Endothelial cell of umbilical vein (primary cell): Measurements from ENCODE around the gene GRID1. TPM values are rescaled to one million over a fixed set of nuclear protein-coding genes. Genes with fewer than 3 reads are reported as not detected.

Experiments used
- BruUV-seq: library from RNA; stranded (reverse); fragments of 400-500 nt; replicated peaks from 2 replicates; lab custom pipeline; 2021; lab: Mats Ljungman, UMichigan
- CTCF ChIA-PET: fragments of 300-600, 350-600 bp; sonication (Branson Sonifier 250); formaldehyde crosslinking; loops from one replicate; lab custom pipeline; 2021; ENCODE audit warnings: antibody characterized with exemption, inconsistent platforms; lab: Charles Lee
- POLR2A ChIA-PET: fragments of 300-600, 350-600 bp; sonication (Branson Sonifier 250); formaldehyde crosslinking; loops from one replicate; lab custom pipeline; 2021; ENCODE audit warnings: antibody characterized with exemption, inconsistent platforms; lab: Charles Lee
- DNase-seq: peaks from one replicate; pipeline ENCODE4 v3.0.0-alpha.2; 2011; ENCODE audit warnings: low read depth, low spot score
- FAIRE-seq: peaks from 2 replicates; lab custom pipeline; 2011; peaks lifted over from hg19 to GRCh38; lab: Jason Lieb, UNC
- H2AFZ ChIP-seq: 2 replicates; pipeline ENCODE4 v1.6.0; 2012; ENCODE audit warnings: low read depth, low read length, control low read depth, inconsistent platforms
- H3K27ac ChIP-seq: 2 replicates; pipeline ENCODE4 v1.5.1; 2011; ENCODE audit warnings: low read depth, mild to moderate bottlenecking, control low read depth, low read length, moderate library complexity; ENCODE audit not compliant: insufficient read depth
- H3K27me3 ChIP-seq, 2 experiments: 2 replicates each; pipeline versions ENCODE4 v1.6.0 to v1.6.1; 2011; ENCODE audit warnings: low read length in 2 of 2, mixed read lengths in 1 of 2; ENCODE audit not compliant: control insufficient read depth in 2 of 2, insufficient read depth in 2 of 2
- H3K36me3 ChIP-seq, 2 experiments: 2 replicates in 1 of 2; 3 replicates in 1 of 2; pipeline ENCODE4 v1.5.1; 2011; ENCODE audit warnings: low read length in 2 of 2, mild to moderate bottlenecking in 1 of 2, moderate library complexity in 1 of 2; ENCODE audit not compliant: control insufficient read depth in 2 of 2, insufficient read depth in 2 of 2; ENCODE audit errors: extremely low read depth in 1 of 2
- H3K4me1 ChIP-seq: 3 replicates; pipeline ENCODE4 v1.5.1; 2011; ENCODE audit warnings: mild to moderate bottlenecking, low read length; ENCODE audit not compliant: control insufficient read depth, insufficient read depth; ENCODE audit errors: extremely low read depth
- H3K4me2 ChIP-seq: 2 replicates; pipeline ENCODE4 v1.6.1; 2011; ENCODE audit warnings: low read length, control low read depth, mixed read lengths; ENCODE audit not compliant: insufficient read depth
- H3K4me3 ChIP-seq, 3 experiments: fragments of 200-600 bp in 1 of 3; sonication (generic), shearing (Covaris generic) in 1 of 3; replicated peaks in 1 of 3; 2 replicates each; pipeline ENCODE4 v1.5.1; 2011 to 2016; ENCODE audit warnings: control low read depth in 3 of 3, low read length in 3 of 3, mild to moderate bottlenecking in 2 of 3, inconsistent platforms in 1 of 3, low read depth in 1 of 3, moderate library complexity in 1 of 3; ENCODE audit not compliant: insufficient read depth in 1 of 3
- H3K79me2 ChIP-seq: 2 replicates; pipeline ENCODE4 v1.6.0; 2012; ENCODE audit warnings: low read length, inconsistent platforms; ENCODE audit not compliant: control insufficient read depth, insufficient read depth
- H3K9ac ChIP-seq: replicated peaks from 2 replicates; pipeline ENCODE3; 2011; ENCODE audit warnings: low read length, control low read depth; ENCODE audit not compliant: insufficient read depth; ENCODE audit errors: extremely low read depth
- H3K9me1 ChIP-seq: replicated peaks from 3 replicates; pipeline ENCODE4 v1.6.0; 2011; ENCODE audit warnings: mild to moderate bottlenecking, low read length; ENCODE audit not compliant: control insufficient read depth, insufficient read depth; ENCODE audit errors: extremely low read depth
- H3K9me3 ChIP-seq: replicated peaks from 2 replicates; pipeline ENCODE4 v1.5.1; 2012; ENCODE audit warnings: low read length, inconsistent platforms; ENCODE audit not compliant: control insufficient read depth, insufficient read depth
- H4K20me1 ChIP-seq: replicated peaks from 2 replicates; pipeline ENCODE3; 2011; ENCODE audit warnings: mild to moderate bottlenecking, low read length; ENCODE audit not compliant: control insufficient read depth, insufficient read depth; ENCODE audit errors: extremely low read depth
- EZH2 ChIP-seq: IDR thresholded peaks from 2 replicates; pipeline ENCODE4 v1.6.1; 2012; ENCODE audit warnings: borderline replicate concordance, low read depth, mild to moderate bottlenecking, moderate library complexity, low read length, inconsistent platforms; ENCODE audit not compliant: severe bottlenecking
- FOS ChIP-seq: IDR thresholded peaks from 2 replicates; pipeline ENCODE4 v1.6.1; 2011; ENCODE audit warnings: mild to moderate bottlenecking, low read length, moderate library complexity, borderline replicate concordance; ENCODE audit not compliant: insufficient read depth
- GATA2 ChIP-seq: IDR thresholded peaks from 2 replicates; pipeline ENCODE4 v1.7.0; 2011; ENCODE audit warnings: low read depth, mild to moderate bottlenecking, moderate library complexity, mixed read lengths, low read length; ENCODE audit not compliant: insufficient read length, insufficient read depth
- JUN ChIP-seq: IDR thresholded peaks from 2 replicates; pipeline ENCODE4 v1.6.1; 2011; ENCODE audit warnings: borderline replicate concordance, low read depth; ENCODE audit not compliant: insufficient read length, insufficient read depth
- MYC ChIP-seq: IDR thresholded peaks from one replicate; pipeline ENCODE4 v1.6.1; 2011; ENCODE audit warnings: mild to moderate bottlenecking, low read depth, low read length
- POLR2A ChIP-seq: IDR thresholded peaks from 2 replicates; pipeline ENCODE4 v1.6.1; 2012; ENCODE audit warnings: low read depth, mild to moderate bottlenecking, control low read depth, low read length
- dilution Hi-C: fragments of 300-500 bp; cut with MboI; formaldehyde crosslinking; loops from one replicate; pipeline ENCODE4 v1.15.0; 2019; ENCODE audit warnings: low sequenced_read_pairs; ENCODE audit not compliant: extremely low pct_ligation_motif_present
- intact Hi-C: fragments of 100-400 bp; cut with micrococcal nuclease; formaldehyde crosslinking; loops from one replicate; pipeline ENCODE4 v1.10.0; 2022
- polyA plus RNA-seq, 4 experiments: library from polyadenylated mRNA; depleted of rRNA in 3 of 4; stranded (reverse) in 3 of 4; unstranded in 1 of 4; fragments of >200 nt; gene quantifications; 2 replicates each; pipeline versions ENCODE4 v1.2.1 to v1.2.3, GENCODE V29; 2011 to 2012; ENCODE audit warnings: missing spikeins in 1 of 4
- total RNA-seq: library from RNA; stranded (reverse); gene quantifications from 2 replicates; pipeline ENCODE4 v1.2.3, GENCODE V29; 2021
- TF ChIP-seq, protein P1 (sequence below): IDR thresholded peaks from 2 replicates; pipeline ENCODE4 v1.6.1; 2011; ENCODE audit not compliant: insufficient read depth, insufficient read length

Gene GRID1
- total and polyA plus RNA-seq, 2 donors (not counting 3 experiments of a cell fraction or from before 2014, with no cell fraction given) = not detected

- TF ChIP-seq POLR2A (no peak), EZH2 (no peak), MYC (no peak), FOS (no peak)
- TF ChIP-seq, protein P1, sequence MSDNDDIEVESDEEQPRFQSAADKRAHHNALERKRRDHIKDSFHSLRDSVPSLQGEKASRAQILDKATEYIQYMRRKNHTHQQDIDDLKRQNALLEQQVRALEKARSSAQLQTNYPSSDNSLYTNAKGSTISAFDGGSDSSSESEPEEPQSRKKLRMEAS = no peak
- no peaks in the 10 kb centered on the region for H3K9me3 ChIP-seq
- H3K4me3 ChIP-seq = no peak overlapping the region
- H3K27ac ChIP-seq = peak overlapping the region; percentile 98
- TSS peak; percentile 70 for BruUV-seq
- DNase-seq = no peak
- no peak for FAIRE-seq
- ChIA-PET CTCF (no interaction called here), POLR2A (no interaction called here)
- H3K4me1 ChIP-seq = peaks cover 44% of the 10 kb centered on the region
- dilution Hi-C loops (no loop called here), intact Hi-C loops (loop anchor here (5.0 to 10.0 kb wide), 2 partner anchors 96 to 881 kb away; partner anchors contain the start of gene WAPL)
- no peaks in the 10 kb centered on the region for H3K9me1 ChIP-seq
- H3K79me2 ChIP-seq = no peaks in the 10 kb centered on the region
- H3K4me2 ChIP-seq = peak overlapping the region; percentile 79
- H3K27me3 ChIP-seq = no peaks in the 10 kb centered on the region
- peak overlapping the region; percentile 31 for H2AFZ ChIP-seq
- no peaks in the 10 kb centered on the region for H4K20me1 ChIP-seq
- H3K36me3 ChIP-seq = no peaks in the 10 kb centered on the region
- H3K9ac ChIP-seq = peak overlapping the region; percentile 53
These were observed 723.3 kb downstream of the GRID1 start for GRCh38 chr10:85643171-85643844.

DNA sequence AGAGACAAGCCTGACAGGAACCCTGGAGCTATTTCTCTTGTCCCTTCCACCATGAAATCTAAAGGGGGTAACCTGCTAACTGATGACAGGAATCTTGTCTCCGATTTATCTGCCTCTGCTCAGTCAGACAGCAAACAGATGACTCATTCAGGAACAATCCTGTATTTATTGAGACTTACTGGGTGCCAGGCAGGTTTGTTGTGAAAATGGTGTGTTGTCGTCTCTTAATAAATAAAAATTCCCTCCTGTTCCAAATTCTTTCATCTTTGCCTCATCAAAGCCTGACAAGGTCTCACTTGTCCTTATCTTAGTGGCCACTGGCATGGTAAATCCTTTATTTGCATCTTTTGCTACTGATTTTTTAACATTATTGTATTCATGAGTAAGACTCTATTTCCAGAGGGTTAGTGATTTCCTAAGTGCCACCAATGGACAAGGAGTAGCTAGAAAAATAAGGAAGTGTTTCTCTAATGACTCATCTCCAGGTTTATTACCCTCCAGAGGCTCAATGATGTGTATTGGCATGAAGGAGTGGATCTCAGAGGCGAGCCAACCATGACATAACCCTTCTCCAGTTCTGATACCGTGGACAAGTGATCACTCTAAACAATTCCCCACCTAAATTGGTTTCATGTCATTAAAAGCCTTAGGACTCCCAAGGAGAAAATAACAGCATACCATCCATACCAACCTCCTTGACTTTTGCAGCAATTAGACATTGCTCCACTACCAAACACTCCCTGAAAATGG, 724.0 kb downstream of the GRID1 start:
- dilution Hi-C loops (no loop called here), intact Hi-C loops (loop anchor here (5.0 to 10.0 kb wide), 2 partner anchors 95 to 882 kb away; partner anchors contain the start of gene WAPL)
- Histone ChIP-seq H3K9ac (peak overlapping the region; percentile 82), H3K36me3 (no peaks in the 10 kb centered on the region), H3K4me2 (peak overlapping the region; percentile 79), H4K20me1 (no peaks in the 10 kb centered on the region), H3K4me1 (peaks cover 44% of the 10 kb centered on the region), H3K27ac (peak overlapping the region; percentile 98), H2AFZ (peak overlapping the region; percentile 62), H3K9me3 (no peaks in the 10 kb centered on the region), H3K4me3 (peak overlapping the region in 1 of 3 experiments; percentile 22), H3K79me2 (no peaks in the 10 kb centered on the region), H3K27me3 (no peaks in the 10 kb centered on the region), H3K9me1 (no peaks in the 10 kb centered on the region)
- ChIA-PET POLR2A (no interaction called here), CTCF (no interaction called here)
- TF ChIP-seq, protein P1 = no peak
- TF ChIP-seq GATA2 = peak; percentile 65
- TF ChIP-seq FOS = peak; percentile 66
- TF ChIP-seq MYC = no peak
- TF ChIP-seq JUN = peak; percentile 89
- BruUV-seq = no TSS peak
- DNase-seq = peak; percentile 66
- peak; percentile 85 for FAIRE-seq
